H1 (cell line): ENCODE measurements around the gene DYRK1B. TPM values are rescaled to one million over a fixed set of nuclear protein-coding genes. Genes with fewer than 3 reads are reported as not detected.

Source experiments
- CTCF ChIA-PET: fragments of 300-600 bp; sonication (Branson Sonifier 250); formaldehyde crosslinking; loops from one replicate; lab custom pipeline; 2021; ENCODE audit not compliant: partially characterized antibody; lab: Charles Lee
- POLR2A ChIA-PET: fragments of 300-600 bp; sonication (Branson Sonifier 250); formaldehyde crosslinking; loops from one replicate; lab custom pipeline; 2021; ENCODE audit warnings: inconsistent platforms; ENCODE audit not compliant: partially characterized antibody; lab: Charles Lee
- DNase-seq, 2 experiments: peaks; one replicate each; pipeline versions ENCODE4 v3.0.0 to v3.0.0-alpha.2; 2010 to 2022; ENCODE audit warnings: low spot score in 2 of 2, low read depth in 1 of 2, mixed read lengths in 1 of 2
- FAIRE-seq: peaks from 2 replicates; lab custom pipeline; 2011; peaks lifted over from hg19 to GRCh38; lab: Jason Lieb, UNC
- H2AFZ ChIP-seq: 2 replicates; pipeline ENCODE4 v1.8.1; 2012; ENCODE audit warnings: low read length, inconsistent platforms
- H2AK5ac ChIP-seq: 2 replicates; pipeline ENCODE4 v1.6.1; 2013; ENCODE audit warnings: low read depth, low read length
- H2BK120ac ChIP-seq: replicated peaks from 2 replicates; pipeline ENCODE3; 2013; ENCODE audit warnings: low read depth, low read length, inconsistent platforms
- H2BK12ac ChIP-seq: 2 replicates; pipeline ENCODE4 v1.6.1; 2013; ENCODE audit warnings: low read depth, low read length
- H2BK15ac ChIP-seq: 2 replicates; pipeline ENCODE4 v1.6.1; 2013; ENCODE audit warnings: low read length
- H2BK20ac ChIP-seq: 2 replicates; pipeline ENCODE4 v1.6.1; 2013; ENCODE audit warnings: low read length
- H2BK5ac ChIP-seq: 2 replicates; pipeline ENCODE4 v1.6.1; 2013; ENCODE audit warnings: low read depth, low read length
- H3K14ac ChIP-seq: 2 replicates; pipeline ENCODE4 v1.6.1; 2013; ENCODE audit warnings: inconsistent platforms; ENCODE audit not compliant: insufficient read length
- H3K18ac ChIP-seq: 2 replicates; pipeline ENCODE4 v1.6.1; 2013; ENCODE audit warnings: low read length; ENCODE audit errors: extremely low read depth
- H3K23ac ChIP-seq: 2 replicates; pipeline ENCODE4 v1.6.1; 2013; ENCODE audit warnings: inconsistent platforms; ENCODE audit not compliant: insufficient read length
- H3K23me2 ChIP-seq: 2 replicates; pipeline ENCODE4 v1.6.1; 2013; ENCODE audit warnings: low read depth, low read length
- H3K27ac ChIP-seq: 2 replicates; pipeline ENCODE4 v1.6.1; 2011; ENCODE audit warnings: low read depth, low read length, inconsistent platforms
- H3K27me3 ChIP-seq, 4 experiments: replicated peaks in 1 of 4; 1 replicate in 1 of 4; 2 replicates in 3 of 4; pipeline versions ENCODE4 v1.6.1 to v1.8.1; 2011 to 2013; ENCODE audit warnings: low read length in 3 of 4, mild to moderate bottlenecking in 3 of 4, inconsistent platforms in 2 of 4, mixed read lengths in 2 of 4, moderate library complexity in 1 of 4; ENCODE audit not compliant: control insufficient read depth in 3 of 4, insufficient read depth in 3 of 4; ENCODE audit errors: extremely low read depth in 1 of 4
- H3K36me3 ChIP-seq, 4 experiments: 2 replicates each; pipeline versions ENCODE4 v1.6.1 to v1.8.1; 2011 to 2013; ENCODE audit warnings: mild to moderate bottlenecking in 4 of 4, low read length in 3 of 4, moderate library complexity in 2 of 4, control low read depth in 1 of 4, inconsistent platforms in 1 of 4; ENCODE audit not compliant: insufficient read depth in 4 of 4, control insufficient read depth in 2 of 4
- H3K4ac ChIP-seq: replicated peaks from 2 replicates; pipeline ENCODE3; 2013; ENCODE audit warnings: low read length, low read depth, mixed read lengths, inconsistent platforms; ENCODE audit not compliant: insufficient read length
- H3K4me1 ChIP-seq, 4 experiments: replicated peaks in 1 of 4; 1 replicate in 1 of 4; 2 replicates in 3 of 4; pipeline versions ENCODE4 v1.6.1 to v1.8.1; 2011 to 2013; ENCODE audit warnings: low read length in 3 of 4, inconsistent platforms in 2 of 4, mixed read lengths in 1 of 4; ENCODE audit not compliant: insufficient read depth in 4 of 4, control insufficient read depth in 3 of 4
- H3K4me2 ChIP-seq, 2 experiments: 2 replicates each; pipeline versions ENCODE4 v1.6.1 to v1.8.1; 2011 to 2013; ENCODE audit warnings: low read depth in 2 of 2, low read length in 2 of 2, control low read depth in 1 of 2, inconsistent platforms in 1 of 2, mild to moderate bottlenecking in 1 of 2; ENCODE audit not compliant: insufficient read depth in 1 of 2
- H3K4me3 ChIP-seq, 4 experiments: fragments of 200-600, 300-600 bp in 1 of 4; sonication (generic), shearing (Covaris generic), sonication (Bioruptor Twin) in 1 of 4; 2 replicates each; pipeline versions ENCODE4 v1.5.1 to v1.8.1; 2011 to 2016; ENCODE audit warnings: low read length in 4 of 4, low read depth in 3 of 4, control low read depth in 2 of 4, inconsistent platforms in 2 of 4, mild to moderate bottlenecking in 2 of 4, mixed read lengths in 1 of 4, moderate library complexity in 1 of 4; ENCODE audit not compliant: insufficient read depth in 2 of 4; ENCODE audit errors: extremely low read depth in 1 of 4
- H3K56ac ChIP-seq: replicated peaks from 2 replicates; pipeline ENCODE3; 2013; ENCODE audit warnings: low read depth, mild to moderate bottlenecking, mixed read lengths, low read length, inconsistent platforms; ENCODE audit not compliant: insufficient read length
- H3K79me1 ChIP-seq: 2 replicates; pipeline ENCODE4 v1.6.1; 2013; ENCODE audit warnings: low read depth, low read length, control low read depth
- H3K79me2 ChIP-seq, 2 experiments: 2 replicates each; pipeline versions ENCODE4 v1.6.1 to v1.8.1; 2012 to 2013; ENCODE audit warnings: low read length in 2 of 2, mild to moderate bottlenecking in 2 of 2, inconsistent platforms in 1 of 2; ENCODE audit not compliant: insufficient read depth in 2 of 2, control insufficient read depth in 1 of 2
- H3K9ac ChIP-seq, 4 experiments: replicated peaks in 1 of 4; 1 replicate in 1 of 4; 2 replicates in 3 of 4; pipeline versions ENCODE4 v1.6.1 to v1.8.1; 2011 to 2013; ENCODE audit warnings: low read depth in 3 of 4, low read length in 3 of 4, control low read depth in 2 of 4, mild to moderate bottlenecking in 2 of 4, moderate library complexity in 2 of 4, inconsistent platforms in 1 of 4; ENCODE audit errors: extremely low read depth in 1 of 4
- H3K9me3 ChIP-seq, 2 experiments: 2 replicates each; pipeline versions ENCODE4 v1.6.1 to v1.8.1; 2012 to 2013; ENCODE audit warnings: mild to moderate bottlenecking in 2 of 2, moderate library complexity in 2 of 2, control low read depth in 1 of 2, inconsistent platforms in 1 of 2, low read depth in 1 of 2, low read length in 1 of 2, mixed read lengths in 1 of 2; ENCODE audit not compliant: insufficient read depth in 2 of 2
- H4K20me1 ChIP-seq, 2 experiments: replicated peaks in 1 of 2; 2 replicates each; pipeline versions ENCODE3 to v1.8.1; 2011 to 2013; ENCODE audit warnings: inconsistent platforms in 2 of 2, low read length in 2 of 2, mild to moderate bottlenecking in 1 of 2; ENCODE audit not compliant: insufficient read depth in 2 of 2, control insufficient read depth in 1 of 2
- H4K5ac ChIP-seq: 2 replicates; pipeline ENCODE4 v1.6.1; 2013; ENCODE audit warnings: low read length, low read depth, mixed read lengths, inconsistent platforms; ENCODE audit not compliant: insufficient read length
- H4K8ac ChIP-seq: 2 replicates; pipeline ENCODE4 v1.8.0; 2013; ENCODE audit warnings: mild to moderate bottlenecking, moderate library complexity, low read length, inconsistent platforms; ENCODE audit not compliant: insufficient read depth; ENCODE audit errors: extremely low read depth
- H4K91ac ChIP-seq: replicated peaks from 2 replicates; pipeline ENCODE3; 2013; ENCODE audit warnings: low read length, mixed read lengths, inconsistent platforms; ENCODE audit not compliant: insufficient read length
- POU5F1 ChIP-seq: IDR thresholded peaks from 2 replicates; pipeline ENCODE4 v1.6.1; 2011; ENCODE audit warnings: low read depth, mild to moderate bottlenecking, low read length, moderate library complexity
- TAF7 ChIP-seq: optimal IDR thresholded peaks from 2 replicates; pipeline ENCODE3; 2011; ENCODE audit warnings: low read depth, mild to moderate bottlenecking, inconsistent platforms, low read length, moderate library complexity, borderline replicate concordance
- WGBS, 2 experiments: shearing (Covaris generic) in 1 of 2; methylation state at CpG; one replicate each; pipeline versions ENCODE4 v1.1.6 to v1.1.7; 2013 to 2015; ENCODE audit warnings: low lambda C conversion rate in 2 of 2, mixed read lengths in 2 of 2, inconsistent platforms in 1 of 2, low coverage in 1 of 2, missing lambda C conversion rate in 1 of 2; ENCODE audit not compliant: insufficient replicate concordance in 2 of 2, insufficient coverage in 1 of 2, insufficient read length in 1 of 2; ENCODE audit errors: extremely low coverage in 1 of 2, missing lambda C conversion rate in 1 of 2; 5-methylcytosine and 5-hydroxymethylcytosine counted together
- polyA plus RNA-seq, 7 experiments: library from polyadenylated mRNA; depleted of rRNA in 3 of 7; stranded (reverse) in 5 of 7; unstranded in 2 of 7; fragments of >200 nt in 5 of 7; fragments of 200-250 nt in 2 of 7; gene quantifications; 1 replicate in 5 of 7; 2 replicates in 1 of 7; 4 replicates in 1 of 7; pipeline versions ENCODE4 v1.2.1 to v1.2.3, GENCODE V29; 2011 to 2013; ENCODE audit warnings: missing spikeins in 2 of 7, mixed read lengths in 2 of 7
- total RNA-seq: library from RNA; stranded (reverse); fragmentation: NEBNext Ultra II Directional; extraction: Animal tissue kit (Norgen Biotek cat#: 25700); gene quantifications from 2 replicates; pipeline ENCODE4 v1.2.1, GENCODE V29; 2021

DYRK1B gene
- total and polyA plus RNA-seq, 2 of the 8 experiments (the other 6 are each of a cell fraction or from before 2014, with no cell fraction given): 6.9 to 14.8 TPM

- Histone ChIP-seq H3K36me3 (peaks cover 8 to 30% (median 16%) of the 10 kb centered on the region in 4 experiments; a peak in 6 of 8 replicates), H3K4me1 (peaks cover 0 to 8% (median 3%) of the 10 kb centered on the region in 4 experiments; a peak in 4 of 7 replicates), H4K91ac (no peak overlapping the region), H2BK120ac (no peak overlapping the region), H3K4me3 (peak overlapping the region; percentile 72 to 95 (median 89); a peak in 7 of 8 replicates), H2BK5ac (0 out of 2 replicates have a peak overlapping the region, but pooled peaks have one; percentile 54), H3K56ac (no peak overlapping the region), H2AFZ (peak overlapping the region; percentile 66; the same call in 1 of the 2 replicates), H4K20me1 (no peaks in the 10 kb centered on the region), H2BK15ac (no peak overlapping the region), H3K9ac (peak overlapping the region in 3 of 4 experiments; percentile 64 to 67 (median 67); a peak in 6 of 7 replicates), H3K4me2 (peak overlapping the region; percentile 83 to 85), H4K5ac (peak overlapping the region; percentile 65), H3K79me2 (0 out of 4 replicates have a peak, but pooled peaks cover 0 to 2% of the 10 kb centered on the region in 2 experiments), H2AK5ac (no peak overlapping the region), H3K4ac (no peak overlapping the region), H4K8ac (peak overlapping the region; percentile 66), H3K79me1 (no peaks in the 10 kb centered on the region; the same call in 1 of the 2 replicates), H3K14ac (no peak overlapping the region), H2BK20ac (no peak overlapping the region), H2BK12ac (peak overlapping the region; percentile 52; the same call in 1 of the 2 replicates), H3K18ac (no peak overlapping the region), H3K27ac (peak overlapping the region; percentile 54), H3K23me2 (peaks cover 10% of the 10 kb centered on the region), H3K9me3 (no peaks in the 10 kb centered on the region), H3K23ac (no peak overlapping the region), H3K27me3 (no peaks in the 10 kb centered on the region)
- TF ChIP-seq POU5F1 (no peak), TAF7 (peak; percentile 32)
- DNase-seq (no peak), FAIRE-seq (no peak)
- ChIA-PET CTCF (interaction anchor here (0.6 to 3.5 kb wide), 5 partner anchors 18 to 279 kb away, joined by 3 to 14 read pairs (median 4); no protein-coding TSS in a partner anchor), POLR2A (interaction anchor here (0.6 to 3.2 kb wide), 8 partner anchors 8 to 33 kb away, joined by 3 to 19 read pairs (median 4); partner anchors contain the start of genes DYRK1B and FBL)
- 87% methylated on average over 10 of the region's 11 CpGs; no CpG with 5 or more reads in 1 of the 2 experiments for WGBS, 2 experiments
Observed at GRCh38 chr19:39825093-39825463, 8.9 kb downstream of the DYRK1B start.
